ENCODE data around the gene MSTO1. TPM values are rescaled to one million over a fixed set of nuclear protein-coding genes. Genes with fewer than 3 reads are reported as not detected.
"Not testable (repeated sequence)": the region's sequence is repeated elsewhere in the genome, so short reads cannot be mapped to it uniquely, and the experiment has no call there.

The MSTO1 gene
- total RNA-seq, 1 donor = 30.5 TPM

DNA sequence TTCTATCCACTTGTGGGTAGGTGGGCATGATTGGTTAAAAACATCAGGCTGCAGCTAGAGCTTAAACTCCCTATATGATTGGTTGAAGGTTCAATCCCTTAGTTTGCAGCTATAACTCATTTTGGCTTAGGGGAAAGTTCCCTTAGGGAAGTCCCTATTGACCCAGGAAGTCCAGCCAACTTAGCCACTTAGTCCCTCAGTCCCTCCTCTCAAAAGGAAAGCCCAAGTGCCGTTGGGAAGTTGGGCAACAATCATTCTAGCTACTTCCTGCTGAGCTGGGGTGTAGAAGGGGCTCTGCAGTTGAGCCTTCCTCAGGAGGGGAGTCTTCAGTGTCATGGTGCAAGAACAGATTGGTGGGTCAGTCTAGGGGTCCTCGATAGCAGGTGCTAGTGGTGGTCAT lies 12.2 kb downstream of the MSTO1 start:
- H3K4me3 ChIP-seq (ENCODE audit: low read depth, low read length) = no peak overlapping the region
- TF ChIP-seq CTCF (IDR thresholded peaks at IDR 0.05; ENCODE audit: insufficient read depth, low read length) = no peak

GRCh38 chr1:155623357-155623756 lies 13.3 kb downstream of the MSTO1 start:
- H3K4me3 ChIP-seq (ENCODE audit: low read depth, low read length) = no peak overlapping the region
- no peak for TF ChIP-seq CTCF (IDR thresholded peaks at IDR 0.05; ENCODE audit: insufficient read depth, low read length)
- DNase-seq (ENCODE audit: low read depth) = no peak

More for the DNA sequence above, 12.2 kb downstream of the MSTO1 start:
- no peak for DNase-seq (ENCODE audit: low read depth)

- not testable (repeated sequence) for H3K4me3 ChIP-seq (ENCODE audit: low read depth, low read length); DNase-seq (ENCODE audit: low read depth)
Measured at GRCh38 chr1:155626428-155626827, 16.4 kb downstream of the MSTO1 start.

DNA sequence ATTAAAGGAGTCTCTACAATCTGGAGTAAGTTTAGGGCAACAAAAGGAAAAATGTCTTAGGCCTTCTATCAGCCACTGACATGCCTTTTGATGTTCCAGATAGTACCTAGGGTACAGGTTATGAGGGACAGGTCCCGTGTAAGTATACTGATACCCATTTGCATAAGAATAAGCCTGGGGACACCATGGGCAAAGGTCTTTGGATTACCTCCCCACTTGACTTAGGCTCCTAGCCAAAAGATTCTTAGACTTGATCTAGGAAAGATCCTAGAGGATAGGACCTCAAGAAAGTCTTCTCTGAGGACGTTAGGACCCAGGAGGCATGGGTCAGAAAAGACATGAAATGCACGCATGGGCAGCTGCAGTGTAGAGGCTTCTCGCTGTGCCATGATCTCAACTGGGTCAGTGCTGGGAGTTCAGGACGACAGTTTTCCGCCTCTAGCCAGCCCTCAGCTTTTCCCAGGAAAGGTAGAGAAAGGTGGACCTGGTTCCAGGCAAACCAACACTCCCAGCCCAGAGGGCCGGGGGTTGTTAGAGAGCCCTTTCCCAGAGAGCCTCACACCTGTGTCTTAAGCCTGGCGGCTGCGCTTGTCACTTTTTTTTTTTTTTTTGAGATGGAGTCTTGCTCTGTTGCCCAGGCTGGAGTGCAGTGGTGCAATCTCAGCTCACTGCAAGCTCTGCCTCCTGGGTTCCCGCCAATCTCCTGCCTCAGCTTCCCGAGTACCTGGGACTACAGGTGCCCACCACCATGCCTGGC lies 26.6 kb downstream of the MSTO1 start:
- TF ChIP-seq CTCF (IDR thresholded peaks at IDR 0.05; ENCODE audit: insufficient read depth, low read length) = no peak
- no peak for DNase-seq (ENCODE audit: low read depth)
- H3K4me3 ChIP-seq (ENCODE audit: low read depth, low read length) = no peak overlapping the region

DNA sequence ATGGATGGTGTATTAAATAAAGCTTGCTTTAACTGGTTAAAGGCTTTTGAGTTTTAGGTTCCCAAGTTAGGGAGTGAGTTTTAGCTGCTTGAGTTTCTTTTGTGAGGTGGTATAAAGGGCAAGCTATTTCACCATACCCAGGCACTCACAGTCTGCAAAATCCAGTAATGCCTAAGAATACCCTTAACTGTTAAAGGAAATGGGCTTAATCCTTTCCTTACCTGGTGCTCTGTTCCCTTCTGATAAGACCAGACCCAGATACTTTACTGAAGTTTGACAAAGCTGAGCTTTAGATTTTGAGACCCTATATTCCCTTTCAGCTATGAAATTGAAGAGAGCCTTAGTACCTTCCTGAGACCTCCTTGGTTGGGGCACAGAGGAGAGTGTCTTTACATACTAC lies 30.3 kb downstream of the MSTO1 start:
- DNase-seq (ENCODE audit: low read depth) = no peak
- TF ChIP-seq CTCF (IDR thresholded peaks at IDR 0.05; ENCODE audit: insufficient read depth, low read length) = no peak
- no peak overlapping the region for H3K4me3 ChIP-seq (ENCODE audit: low read depth, low read length)

DNA sequence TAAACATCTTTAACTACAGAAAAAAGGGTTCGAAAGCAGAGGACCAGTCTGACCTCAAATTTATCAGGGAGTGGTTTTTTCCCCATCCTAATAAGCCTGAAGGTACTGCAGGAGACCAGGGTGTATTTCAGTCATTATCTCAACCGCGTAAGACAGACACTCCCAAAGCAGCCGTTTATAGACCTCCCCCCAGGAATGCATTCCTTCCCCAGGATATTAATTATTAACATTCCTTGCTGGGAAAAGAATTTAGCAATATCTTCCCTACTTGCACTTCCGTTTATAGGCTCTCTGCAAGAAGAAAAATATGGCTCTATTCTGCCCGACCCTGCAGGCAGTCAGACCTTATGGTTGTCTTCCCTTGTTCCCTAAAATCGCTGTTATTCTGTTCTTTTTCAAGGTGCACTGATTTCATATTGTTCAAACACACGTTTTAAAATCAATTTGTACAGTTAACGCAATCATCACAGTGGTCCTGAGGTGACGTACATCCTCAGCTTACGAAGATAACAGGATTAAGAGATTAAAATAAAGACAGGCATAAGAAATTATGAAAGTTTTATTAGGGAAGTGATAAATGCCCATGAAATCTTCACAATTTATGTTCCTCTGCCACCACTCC lies 32.7 kb downstream of the MSTO1 start:
- not testable (repeated sequence) for DNase-seq (ENCODE audit: low read depth); H3K4me3 ChIP-seq (ENCODE audit: low read depth, low read length)

DNA sequence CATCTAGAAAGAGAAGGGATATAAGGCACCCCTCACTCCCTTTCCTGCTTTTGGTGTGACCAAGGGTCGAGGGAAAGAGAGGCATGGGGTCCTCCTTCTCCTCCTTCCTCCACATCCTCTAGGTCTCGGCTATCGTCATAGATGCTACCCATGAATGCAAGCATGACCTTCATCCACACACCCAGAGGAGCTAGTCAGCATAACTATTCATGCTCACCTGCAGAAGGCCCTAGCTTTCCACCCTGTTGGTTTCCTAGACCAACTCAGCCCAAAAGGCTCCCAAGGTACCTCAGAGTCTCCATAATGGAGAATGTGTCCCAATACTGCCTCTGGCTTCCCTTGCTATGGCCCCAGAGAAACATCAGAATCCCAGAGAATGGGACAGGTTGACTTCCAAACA lies 33.2 kb downstream of the MSTO1 start:
- no peak overlapping the region for H3K4me3 ChIP-seq (ENCODE audit: low read depth, low read length)
- no peak for TF ChIP-seq CTCF (IDR thresholded peaks at IDR 0.05; ENCODE audit: insufficient read depth, low read length)
- DNase-seq (ENCODE audit: low read depth) = no peak

Measured in fibroblast of the aortic adventitia (primary cell).